ENCODE data around the gene SLC25A30. TPM values are rescaled to one million over a fixed set of nuclear protein-coding genes. Genes with fewer than 3 reads are reported as not detected.
A peak's percentile ranks its signal among the peaks of the same experiment; 100 is the strongest.
"Not testable (repeated sequence)": the region's sequence is repeated elsewhere in the genome, so short reads cannot be mapped to it uniquely, and the experiment has no call there.

The SLC25A30 gene
- total RNA-seq, 1 experiment from 2014 or later, result 6.3 TPM

GRCh38 chr13:45379516-45379915 is 38.7 kb downstream of the SLC25A30 start:
- not testable (repeated sequence) for H3K79me2 ChIP-seq (ENCODE audit: insufficient read depth, low read length); H3T11ph ChIP-seq (ENCODE audit: low read length); H2BK120ac ChIP-seq (ENCODE audit: low read depth, low read length, poor library complexity, severe bottlenecking); H3K23ac ChIP-seq (ENCODE audit: insufficient read length, low read depth, low read length); H3K23me2 ChIP-seq (ENCODE audit: insufficient read length, low read depth, low read length, poor library complexity, severe bottlenecking); H3K27me3 Mint-ChIP-seq (ENCODE audit: low read depth); H2BK5ac ChIP-seq (ENCODE audit: insufficient read length, low read length); H3K9me3 ChIP-seq (ENCODE audit: control insufficient read depth, low read depth, low read length); H3K27ac ChIP-seq (ENCODE audit: insufficient read length, low read depth, low read length); H3K4me1 Mint-ChIP-seq; H4K20me1 ChIP-seq (ENCODE audit: control insufficient read depth, insufficient read depth, insufficient read length); H3K56ac ChIP-seq (ENCODE audit: insufficient read length, low read depth, low read length); H3K14ac ChIP-seq (ENCODE audit: insufficient read depth, low read length); H4K91ac ChIP-seq (ENCODE audit: insufficient read length, low read depth, low read length); H2AFZ ChIP-seq (ENCODE audit: low read length); H3K79me1 ChIP-seq (ENCODE audit: insufficient read depth, low read depth, low read length, poor library complexity, severe bottlenecking); H2BK20ac ChIP-seq (ENCODE audit: low read depth, low read length, poor library complexity, severe bottlenecking); H3K27me3 ChIP-seq (ENCODE audit: insufficient read depth, low read length); H3K4me3 Mint-ChIP-seq; H4K5ac ChIP-seq (ENCODE audit: insufficient read length, low read depth, low read length); DNase-seq; H3K18ac ChIP-seq (ENCODE audit: insufficient read length, low read depth, low read length); H3K9me3 Mint-ChIP-seq; H3K4ac ChIP-seq (ENCODE audit: low read depth, low read length); H3K36me3 Mint-ChIP-seq (ENCODE audit: insufficient read depth in 1 of 3, low read depth in 3 of 3); H3K9ac ChIP-seq (ENCODE audit: extremely low read depth, insufficient read length, low read length); H2BK15ac ChIP-seq (ENCODE audit: low read depth, low read length); H3K4me2 ChIP-seq (ENCODE audit: insufficient read depth, insufficient read length, low read length); H4K8ac ChIP-seq (replicated peaks; ENCODE audit: insufficient read length, low read depth, low read length); H3K4me1 ChIP-seq (ENCODE audit: insufficient read depth, low read length); H2BK12ac ChIP-seq (ENCODE audit: insufficient read length, low read depth, low read length); H2AK5ac ChIP-seq (ENCODE audit: insufficient read length, low read length)
- WGBS (ENCODE audit: extremely low coverage, insufficient read length, low lambda C conversion rate), result no CpG with 5 or more reads among the region's 10 CpGs
- H3K27ac Mint-ChIP-seq, result peak overlapping the region in 2 of 3 experiments; percentile 84; a peak in 2 of 7 replicates

GRCh38 chr13:45378786-45379185 is 39.4 kb downstream of the SLC25A30 start:
- H3K4me1 Mint-ChIP-seq; H2BK120ac ChIP-seq (ENCODE audit: low read depth, low read length, poor library complexity, severe bottlenecking); H4K20me1 ChIP-seq (ENCODE audit: control insufficient read depth, insufficient read depth, insufficient read length); DNase-seq; H2BK20ac ChIP-seq (ENCODE audit: low read depth, low read length, poor library complexity, severe bottlenecking); H2BK12ac ChIP-seq (ENCODE audit: insufficient read length, low read depth, low read length); H3K27me3 Mint-ChIP-seq (ENCODE audit: low read depth); H2BK15ac ChIP-seq (ENCODE audit: low read depth, low read length); H3K18ac ChIP-seq (ENCODE audit: insufficient read length, low read depth, low read length); H3K79me2 ChIP-seq (ENCODE audit: insufficient read depth, low read length); H3T11ph ChIP-seq (ENCODE audit: low read length); H3K4me1 ChIP-seq (ENCODE audit: insufficient read depth, low read length); H3K23ac ChIP-seq (ENCODE audit: insufficient read length, low read depth, low read length); H3K4ac ChIP-seq (ENCODE audit: low read depth, low read length); H3K27ac ChIP-seq (ENCODE audit: insufficient read length, low read depth, low read length); H3K4me3 Mint-ChIP-seq; H2BK5ac ChIP-seq (ENCODE audit: insufficient read length, low read length); H2AFZ ChIP-seq (ENCODE audit: low read length); H4K5ac ChIP-seq (ENCODE audit: insufficient read length, low read depth, low read length); H4K8ac ChIP-seq (replicated peaks; ENCODE audit: insufficient read length, low read depth, low read length); H2AK5ac ChIP-seq (ENCODE audit: insufficient read length, low read length); H3K4me2 ChIP-seq (ENCODE audit: insufficient read depth, insufficient read length, low read length); H3K9me3 ChIP-seq (ENCODE audit: control insufficient read depth, low read depth, low read length); H3K9ac ChIP-seq (ENCODE audit: extremely low read depth, insufficient read length, low read length); H3K79me1 ChIP-seq (ENCODE audit: insufficient read depth, low read depth, low read length, poor library complexity, severe bottlenecking); H4K91ac ChIP-seq (ENCODE audit: insufficient read length, low read depth, low read length); H3K9me3 Mint-ChIP-seq; H3K27me3 ChIP-seq (ENCODE audit: insufficient read depth, low read length); H3K56ac ChIP-seq (ENCODE audit: insufficient read length, low read depth, low read length); H3K36me3 Mint-ChIP-seq (ENCODE audit: insufficient read depth in 1 of 3, low read depth in 3 of 3); H3K14ac ChIP-seq (ENCODE audit: insufficient read depth, low read length); H3K23me2 ChIP-seq (ENCODE audit: insufficient read length, low read depth, low read length, poor library complexity, severe bottlenecking): not testable (repeated sequence)
- peak overlapping the region in 1 of 3 experiments; percentile 22; a peak in 1 of 7 replicates for H3K27ac Mint-ChIP-seq
- WGBS (ENCODE audit: extremely low coverage, insufficient read length, low lambda C conversion rate), result no CpG with 5 or more reads among the region's 8 CpGs
